Articular chondrocyte of knee joint (primary cell): ENCODE measurements around the gene TAT. TPM values are rescaled to one million over a fixed set of nuclear protein-coding genes. Genes with fewer than 3 reads are reported as not detected.

Source experiments
- small RNA-seq: library from RNA; depleted of rRNA; stranded (forward); fragments of <200 nt; gene quantifications from one replicate; pipeline ENCODE3, GENCODE V24; 2012
- total RNA-seq: library from RNA; depleted of rRNA; stranded (reverse); fragments of >200 nt; gene quantifications from 2 replicates; pipeline ENCODE4 v1.2.3, GENCODE V29; 2012

Gene TAT
- total RNA-seq: not detected in 2 replicates

GRCh38 chr16:71576971-71577370, at the start of gene TAT:
TAT (minus strand) TSS chr16:71577092; CDS start chr16:71576415, 677 bp downstream.

GRCh38 chr16:71626018-71626857, 49.3 kb upstream of the TAT start, which contains the start of gene MARVELD3:
MARVELD3 (plus strand) TSS chr16:71626184; CDS start chr16:71626230, 46 bp downstream.

GRCh38 chr16:71526111-71526631, 50.7 kb downstream of the TAT start, which contains the start of gene CHST4:
CHST4 (plus strand) TSS chr16:71526426; CDS start chr16:71536678, 10,252 bp downstream.

Small RNA genes lying within 50 kb of the gene (small RNA-seq; reads per million reads assigned to genes)
- not detected for gene RNU6-1061P

Other genes with a start within 250 kb of the TAT start
- 0.43 and 0.78 TPM in 2 replicates for gene CALB2, start 218.4 kb downstream of the TAT start, total RNA-seq
- gene TLE7, start 135.0 kb downstream of the TAT start, total RNA-seq: not detected in 2 replicates
- 10.8 and 11.1 TPM in 2 replicates for gene ZNF23, start 114.8 kb downstream of the TAT start, total RNA-seq
- 4.9 and 6.4 TPM in 2 replicates for gene ZNF19, start 87.8 kb downstream of the TAT start, total RNA-seq
- gene CHST4, start 50.7 kb downstream of the TAT start, total RNA-seq: 0.22 and 0.26 TPM in 2 replicates
- gene MARVELD3, start 49.1 kb upstream of the TAT start, total RNA-seq: 0.11 TPM in 1 of 2 replicates, not detected in the other
- gene PHLPP2, start 147.6 kb upstream of the TAT start, total RNA-seq: 13.5 and 14.2 TPM in 2 replicates
- 101 and 103 TPM in 2 replicates for gene AP1G1, start 231.7 kb upstream of the TAT start, total RNA-seq